Muscle layer of duodenum (tissue), 2 donors: ENCODE results near the gene APBB1.

Experiments
- H3K27ac ChIP-seq: one replicate; pipeline ENCODE4 v1.7.0; 2013; ENCODE audit warnings: mild to moderate bottlenecking, low read length
- H3K27me3 ChIP-seq: one replicate; pipeline ENCODE4 v1.7.0; 2013; ENCODE audit warnings: low read depth, mild to moderate bottlenecking, control low read depth, low read length
- H3K36me3 ChIP-seq, 2 donors: one replicate each; pipeline ENCODE4 v1.7.0; 2013; ENCODE audit warnings: low read length in 2 of 2, control low read depth in 1 of 2, mild to moderate bottlenecking in 1 of 2; ENCODE audit not compliant: insufficient read depth in 2 of 2, control insufficient read depth in 1 of 2
- H3K4me1 ChIP-seq, 2 donors: one replicate each; pipeline ENCODE4 v1.7.0; 2013; ENCODE audit warnings: low read length in 2 of 2, mild to moderate bottlenecking in 2 of 2, control low read depth in 1 of 2, moderate library complexity in 1 of 2; ENCODE audit not compliant: insufficient read depth in 2 of 2, control insufficient read depth in 1 of 2
- H3K4me3 ChIP-seq, 2 donors: one replicate each; pipeline ENCODE4 v1.7.0; 2013; ENCODE audit warnings: low read length in 2 of 2, low read depth in 1 of 2, mild to moderate bottlenecking in 1 of 2
- H3K9me3 ChIP-seq, 2 donors: one replicate each; pipeline ENCODE4 v1.7.0; 2013; ENCODE audit warnings: low read length in 2 of 2, control low read depth in 1 of 2, mild to moderate bottlenecking in 1 of 2; ENCODE audit not compliant: control insufficient read depth in 1 of 2
- donor health status: healthy.

The APBB1 gene

DNA sequence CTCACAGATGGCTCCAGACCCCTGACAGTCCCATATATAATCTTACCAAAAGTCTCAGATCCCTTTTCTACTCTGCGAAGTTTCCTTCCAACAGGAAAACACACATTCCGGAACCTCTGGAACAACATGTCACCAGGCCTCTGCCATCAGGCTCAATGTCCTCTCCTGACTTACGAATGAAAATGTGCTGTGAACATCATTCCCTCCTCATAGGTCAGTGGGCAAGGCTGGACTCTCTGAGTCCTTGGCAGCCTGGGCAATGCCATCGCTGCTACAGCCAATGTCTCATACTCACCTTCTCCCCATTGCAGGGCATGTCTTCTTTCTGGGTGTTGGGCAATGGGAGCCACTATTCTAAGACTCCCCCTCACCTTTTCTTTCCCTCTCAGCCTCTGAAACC, 23.5 kb upstream of the APBB1 start:
- H3K27ac ChIP-seq = no peak overlapping the region
- no peaks in the 10 kb centered on the region for H3K27me3 ChIP-seq
- no peaks in the 10 kb centered on the region for H3K4me1 ChIP-seq
- H3K9me3 ChIP-seq = no peaks in the 10 kb centered on the region
- no peak overlapping the region for H3K4me3 ChIP-seq
- no peaks in the 10 kb centered on the region for H3K36me3 ChIP-seq

DNA sequence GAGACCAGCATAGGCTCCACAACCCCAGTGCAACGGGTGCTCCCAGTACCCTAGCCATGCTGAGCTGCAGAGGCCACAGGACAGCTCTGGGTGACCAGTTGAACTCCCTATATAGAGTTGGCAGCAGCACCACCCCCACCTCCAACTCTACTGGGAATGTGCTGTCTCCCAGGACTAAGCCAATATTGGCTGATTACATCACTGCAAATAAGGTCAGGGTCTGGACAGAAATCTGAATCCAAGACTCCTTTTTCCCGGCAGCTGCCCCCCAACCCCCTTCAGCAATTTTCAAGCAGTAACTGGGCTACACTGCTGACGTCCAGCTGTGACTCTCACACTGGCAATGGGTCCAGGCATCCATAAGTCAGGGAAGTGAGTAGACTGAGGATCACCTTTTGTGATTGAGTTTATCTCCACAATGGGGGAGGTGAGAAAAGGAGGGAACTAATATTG, 22.0 kb upstream of the APBB1 start, which contains the start of gene HPX:
Gene HPX (minus strand): TSS at position 82 of the 453 bp plus-strand sequence. CDS start 24 bp downstream, at position 58.
- no peak within 1 kb of the TSS for H3K27ac ChIP-seq
- H3K27me3 ChIP-seq = no peaks in the 10 kb centered on the region
- H3K4me1 ChIP-seq = no peaks in the 10 kb centered on the region
- H3K9me3 ChIP-seq = no peaks in the 10 kb centered on the region
- no peak within 1 kb of the TSS for H3K4me3 ChIP-seq
- no peaks in the 10 kb centered on the region for H3K36me3 ChIP-seq

DNA sequence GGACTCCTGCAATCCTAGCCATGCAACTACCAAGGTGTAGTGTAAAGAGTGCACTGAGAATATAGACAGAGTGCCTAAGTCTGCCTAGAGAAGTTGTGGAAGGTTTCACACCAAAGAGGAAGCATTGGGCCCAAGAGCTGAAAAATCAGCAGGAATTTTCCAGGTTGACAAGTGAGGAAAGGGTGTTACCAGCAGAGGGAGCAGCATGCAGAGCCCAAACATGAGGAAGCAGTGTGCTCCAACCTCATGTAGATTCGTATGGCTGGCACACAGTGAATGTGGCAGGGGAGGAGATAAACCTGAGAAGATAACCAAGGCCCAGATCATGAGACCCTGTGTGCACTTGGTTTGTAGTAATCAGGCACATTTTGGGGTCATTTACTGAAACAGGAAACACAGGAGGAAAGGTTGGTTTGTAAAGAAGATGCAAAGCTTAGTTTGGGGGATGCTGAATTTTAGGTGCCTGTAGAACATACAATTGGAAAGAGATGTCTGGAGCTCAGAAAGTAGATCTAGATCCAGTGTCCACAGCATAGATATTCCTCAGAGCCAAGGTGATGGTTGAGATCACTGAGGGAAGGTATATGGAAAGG, 20.2 kb upstream of the APBB1 start:
- Histone ChIP-seq H3K36me3 (no peaks in the 10 kb centered on the region), H3K27me3 (no peaks in the 10 kb centered on the region), H3K4me3 (no peak overlapping the region), H3K27ac (no peak overlapping the region), H3K4me1 (no peaks in the 10 kb centered on the region), H3K9me3 (no peaks in the 10 kb centered on the region)

DNA sequence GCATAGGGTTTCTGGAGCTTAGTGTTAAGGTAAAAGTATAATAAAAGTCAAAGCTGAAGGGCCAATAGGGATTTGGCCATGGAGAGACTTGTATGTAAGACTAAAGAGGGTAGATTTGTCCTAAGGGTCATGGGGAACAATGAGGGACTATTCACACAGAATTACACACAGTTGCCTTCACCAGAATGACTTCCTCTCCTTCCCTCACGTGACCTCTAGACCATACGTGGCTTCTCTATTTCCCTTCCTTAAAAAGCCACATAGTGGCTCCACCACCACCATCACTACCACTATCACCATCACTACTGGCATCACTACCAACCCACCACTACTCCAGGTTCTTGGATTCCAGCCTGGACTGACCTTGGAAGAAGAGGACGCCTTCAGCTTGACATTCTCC, 19.1 kb upstream of the APBB1 start:
- no peaks in the 10 kb centered on the region for H3K9me3 ChIP-seq
- H3K4me1 ChIP-seq = no peaks in the 10 kb centered on the region
- no peak overlapping the region for H3K4me3 ChIP-seq
- H3K36me3 ChIP-seq = no peaks in the 10 kb centered on the region
- H3K27me3 ChIP-seq = no peaks in the 10 kb centered on the region
- H3K27ac ChIP-seq = no peak overlapping the region

DNA sequence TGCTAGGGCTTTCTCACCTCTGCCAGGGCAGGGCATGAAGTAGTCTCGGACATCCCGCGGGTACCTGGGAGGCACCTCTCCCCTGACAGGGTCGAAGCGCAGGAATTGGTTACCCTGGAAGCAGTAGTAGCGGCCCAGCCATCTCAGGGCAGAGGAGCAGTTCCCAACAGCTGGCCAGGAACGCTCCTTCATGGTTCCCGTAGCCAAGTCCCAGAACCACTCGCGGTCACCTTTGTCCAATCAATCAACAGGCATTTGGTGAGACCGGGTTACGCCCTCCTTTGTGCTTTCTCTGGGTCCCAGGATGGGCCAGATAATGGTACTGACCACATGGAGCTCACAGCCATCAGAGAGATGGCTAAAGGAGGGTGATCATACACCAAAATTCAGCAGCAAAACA, 18.5 kb upstream of the APBB1 start:
- Histone ChIP-seq H3K9me3 (no peaks in the 10 kb centered on the region), H3K4me3 (no peak overlapping the region), H3K36me3 (no peaks in the 10 kb centered on the region), H3K27me3 (no peaks in the 10 kb centered on the region), H3K4me1 (no peaks in the 10 kb centered on the region), H3K27ac (no peak overlapping the region)

DNA sequence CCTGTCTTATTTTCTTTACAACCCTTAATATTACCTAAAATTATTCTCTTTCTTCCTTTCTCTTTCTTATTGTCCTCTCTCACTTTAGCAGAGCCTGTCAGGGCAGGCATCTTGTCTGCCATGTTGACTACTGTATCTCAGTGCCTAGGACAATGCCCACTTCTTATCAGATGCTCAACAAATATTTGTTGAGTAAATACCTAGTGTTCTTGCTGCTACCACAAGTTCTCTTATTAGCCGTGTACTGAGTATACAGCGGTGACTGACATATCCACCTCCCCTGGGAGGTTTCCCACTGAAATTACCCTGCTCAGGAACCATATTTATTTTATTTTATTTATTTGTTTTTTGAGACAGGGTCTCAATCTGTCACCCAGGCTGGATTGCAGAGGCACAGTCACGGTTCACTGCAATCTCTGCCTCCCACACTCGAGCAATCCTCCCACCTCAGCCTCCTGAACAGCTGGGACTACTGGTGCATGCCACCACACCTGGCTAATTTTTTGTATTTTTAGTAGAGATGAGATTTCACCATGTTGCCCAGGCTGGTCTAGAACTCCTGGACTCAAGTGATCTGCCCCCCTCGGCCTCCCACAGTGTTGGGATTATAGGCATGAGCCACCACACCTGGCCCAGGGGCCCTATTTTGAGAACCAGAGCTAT, 15.2 kb upstream of the APBB1 start:
- Histone ChIP-seq H3K36me3 (no peaks in the 10 kb centered on the region), H3K27ac (no peak overlapping the region), H3K27me3 (no peaks in the 10 kb centered on the region), H3K4me1 (no peaks in the 10 kb centered on the region), H3K9me3 (no peaks in the 10 kb centered on the region), H3K4me3 (no peak overlapping the region)

DNA sequence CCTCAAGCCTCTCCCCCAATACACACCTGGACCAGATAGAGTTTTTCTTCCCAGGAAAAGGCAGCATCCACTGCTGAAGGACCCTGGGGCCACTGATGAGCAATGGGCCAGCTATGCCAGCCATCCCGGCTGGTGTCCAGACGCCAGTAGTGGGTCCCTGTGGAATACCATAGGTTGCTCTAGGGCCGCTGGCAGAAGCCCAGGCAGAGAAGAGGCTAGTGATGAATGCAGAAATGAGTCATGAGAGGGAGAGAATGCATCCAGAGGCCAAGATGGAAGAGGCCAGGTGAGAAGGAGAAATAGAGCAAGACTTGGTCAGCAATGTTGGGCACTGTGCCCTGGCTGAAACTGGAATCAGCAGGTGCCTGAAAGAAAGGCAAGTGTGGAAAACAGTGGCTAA, 13.0 kb upstream of the APBB1 start:
- H3K27ac ChIP-seq = no peak overlapping the region
- H3K9me3 ChIP-seq = no peaks in the 10 kb centered on the region
- H3K4me1 ChIP-seq = no peaks in the 10 kb centered on the region
- H3K36me3 ChIP-seq = no peaks in the 10 kb centered on the region
- H3K4me3 ChIP-seq = no peak overlapping the region
- H3K27me3 ChIP-seq = no peaks in the 10 kb centered on the region

DNA sequence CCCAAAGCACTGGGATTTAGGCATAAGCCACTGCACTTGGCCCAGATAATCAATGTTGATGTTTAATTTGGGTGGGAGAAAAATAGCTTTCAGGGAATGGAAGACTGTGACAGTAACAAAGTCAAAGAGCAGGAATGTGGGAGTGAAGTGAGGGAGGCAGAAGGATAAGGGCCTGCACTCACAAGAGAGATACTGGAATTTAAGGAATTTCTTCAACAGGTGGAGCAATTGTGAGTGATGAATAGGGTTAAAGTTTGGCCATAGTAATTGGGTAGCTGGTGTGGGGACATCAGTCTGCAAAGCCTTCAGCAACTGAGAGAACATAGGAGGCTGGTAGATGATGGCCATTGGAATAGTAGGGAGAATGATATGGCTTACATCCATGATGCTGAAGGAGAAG, 8.6 kb upstream of the APBB1 start:
- no peaks in the 10 kb centered on the region for H3K36me3 ChIP-seq
- H3K4me1 ChIP-seq = no peaks in the 10 kb centered on the region
- no peaks in the 10 kb centered on the region for H3K27me3 ChIP-seq
- H3K4me3 ChIP-seq = no peak overlapping the region
- no peak overlapping the region for H3K27ac ChIP-seq
- H3K9me3 ChIP-seq = no peaks in the 10 kb centered on the region

DNA sequence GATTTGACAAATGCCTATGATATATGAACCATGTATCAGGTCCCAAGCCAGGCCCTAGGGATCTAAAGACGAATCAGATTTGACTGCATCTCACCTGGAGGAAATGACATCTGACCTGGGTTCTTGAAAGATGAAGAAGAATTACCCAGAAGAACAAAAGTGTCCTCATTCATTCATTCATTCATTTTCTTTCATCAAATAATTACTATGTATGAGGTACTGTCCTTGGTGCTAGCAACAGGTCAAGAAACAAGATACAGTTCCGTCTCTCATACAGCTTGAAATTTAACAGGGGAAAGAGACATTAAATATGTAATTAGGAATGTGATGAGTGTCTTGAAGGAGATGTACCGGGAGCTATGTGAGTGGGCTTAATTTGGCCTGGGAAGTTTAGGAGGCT, 1.8 kb upstream of the APBB1 start:
- Histone ChIP-seq H3K4me3 (no peak overlapping the region), H3K27ac (no peak overlapping the region), H3K36me3 (no peaks in the 10 kb centered on the region), H3K4me1 (peaks cover 10 to 23% of the 10 kb centered on the region in 2 donors), H3K27me3 (no peaks in the 10 kb centered on the region), H3K9me3 (no peaks in the 10 kb centered on the region)

DNA sequence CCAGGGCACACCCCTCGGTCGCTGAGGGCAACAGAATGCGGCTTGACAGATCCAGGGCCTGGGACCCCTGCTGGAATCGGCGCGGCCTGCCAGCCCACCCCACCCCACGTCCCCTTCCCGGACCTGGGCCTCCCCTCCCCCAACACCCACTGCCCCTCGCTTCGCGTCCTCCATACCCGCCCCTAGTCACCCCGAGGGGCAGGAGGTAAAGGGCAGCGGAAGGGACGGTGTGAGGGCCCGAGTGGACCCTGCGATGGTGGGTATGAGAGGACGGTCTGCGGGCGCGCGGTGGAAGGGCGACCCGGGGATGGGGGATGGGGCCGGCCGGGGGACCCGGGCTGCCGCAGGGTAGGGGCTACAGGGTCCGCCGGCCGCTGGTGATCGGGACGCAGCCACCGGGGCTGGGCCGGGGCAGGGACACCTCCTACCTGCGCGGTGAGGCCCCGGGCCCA, 311 bp downstream of the APBB1 start:
- Histone ChIP-seq H3K27ac (peak overlapping the region; percentile 43), H3K4me1 (peaks cover 10 to 25% of the 10 kb centered on the region in 2 donors), H3K9me3 (no peaks in the 10 kb centered on the region), H3K27me3 (no peaks in the 10 kb centered on the region), H3K4me3 (peak overlapping the region; percentile 83 to 85), H3K36me3 (no peaks in the 10 kb centered on the region)

DNA sequence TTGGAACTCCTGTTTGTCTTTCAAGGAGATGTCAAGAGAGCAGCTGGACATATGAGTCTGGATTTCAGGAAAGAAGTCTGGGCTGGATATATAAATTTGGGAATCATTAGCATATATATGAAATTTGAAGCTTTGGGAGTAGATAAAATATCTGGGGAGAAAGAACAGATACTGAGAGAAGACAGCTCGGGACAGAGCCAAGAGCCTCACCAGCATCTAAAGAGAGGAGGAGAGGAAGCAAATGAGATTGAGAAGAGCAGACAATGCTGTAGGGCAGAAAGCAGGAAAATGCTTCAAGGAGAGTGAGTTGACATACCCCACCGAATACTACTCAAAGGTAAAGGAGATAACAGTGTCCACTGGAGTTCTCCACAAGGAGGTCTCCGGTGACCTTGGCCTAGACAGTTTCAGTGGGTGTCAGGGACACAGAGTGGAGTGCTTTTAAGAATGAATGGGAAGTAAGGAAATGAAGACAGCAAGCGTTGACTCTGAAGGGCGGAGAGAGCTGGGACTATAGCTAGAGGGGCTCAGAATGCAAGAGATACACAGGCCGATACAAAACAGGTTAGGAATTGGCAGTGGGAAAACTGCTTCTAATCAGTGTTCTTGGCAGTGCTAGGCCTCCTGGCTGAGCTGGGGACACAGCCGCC, 862 bp downstream of the APBB1 start:
- H3K27me3 ChIP-seq = no peaks in the 10 kb centered on the region
- H3K9me3 ChIP-seq = no peaks in the 10 kb centered on the region
- H3K27ac ChIP-seq = peak overlapping the region; percentile 43
- no peaks in the 10 kb centered on the region for H3K36me3 ChIP-seq
- H3K4me1 ChIP-seq = peaks cover 10 to 25% of the 10 kb centered on the region in 2 donors
- peak overlapping the region; percentile 83 to 85 for H3K4me3 ChIP-seq
